Testis (tissue), 2 donors: ENCODE measurements around the gene TENM4.

ENCODE experiments used
- POLR2A ChIP-seq: fragments of 450-650 bp; IDR thresholded peaks from one replicate; pipeline ENCODE4 v1.6.1; 2017; ENCODE audit warnings: antibody characterized with exemption, mild to moderate bottlenecking, moderate library complexity
- TF ChIP-seq, protein P1 (sequence below), 3 experiments: fragments of 450-650 bp in 2 of 3; fragments of 200-600 bp in 1 of 3; sonication (generic) in 1 of 3; IDR thresholded peaks; one replicate each; pipeline ENCODE4 v1.5.1; 2016 to 2019; ENCODE audit warnings: antibody characterized with exemption in 3 of 3, mild to moderate bottlenecking in 2 of 3, moderate library complexity in 1 of 3

DNA sequence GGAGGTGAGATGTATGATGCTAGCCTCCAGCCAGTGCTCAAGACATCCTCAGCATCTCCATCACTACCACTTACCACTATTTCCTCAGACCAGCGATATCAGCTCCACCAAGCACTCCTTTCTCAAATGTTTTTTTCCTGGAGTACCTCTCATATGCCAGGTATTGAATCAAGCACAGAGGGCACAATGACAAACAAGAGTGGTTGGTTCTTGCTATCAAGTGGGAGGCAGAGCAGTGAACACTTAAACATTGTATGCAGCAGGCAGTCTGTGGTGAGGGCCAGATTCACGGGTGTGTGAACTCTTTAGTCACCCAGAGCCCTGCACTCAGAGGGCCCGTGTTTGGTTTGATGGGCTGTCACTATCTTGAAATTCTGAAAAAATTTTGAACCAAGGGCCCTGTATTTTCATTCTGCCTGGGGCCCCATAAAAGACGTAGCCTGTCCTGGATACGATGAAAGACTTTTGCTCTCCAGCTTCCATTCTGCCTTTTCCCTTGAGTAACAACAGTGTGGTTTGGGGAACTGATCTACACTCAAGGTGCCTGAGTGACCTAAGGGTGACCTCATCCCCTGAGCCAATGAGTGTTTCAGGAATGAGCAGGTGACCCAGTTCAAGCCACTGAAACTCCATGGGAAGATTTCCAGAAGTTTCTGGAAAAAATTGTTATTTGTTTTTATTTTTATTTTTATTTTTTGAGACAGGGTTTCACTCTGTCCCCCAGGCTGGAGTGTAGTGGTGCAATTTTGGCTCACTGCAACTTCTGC is 517.8 kb downstream of the TENM4 start:
- TF ChIP-seq, protein P1, sequence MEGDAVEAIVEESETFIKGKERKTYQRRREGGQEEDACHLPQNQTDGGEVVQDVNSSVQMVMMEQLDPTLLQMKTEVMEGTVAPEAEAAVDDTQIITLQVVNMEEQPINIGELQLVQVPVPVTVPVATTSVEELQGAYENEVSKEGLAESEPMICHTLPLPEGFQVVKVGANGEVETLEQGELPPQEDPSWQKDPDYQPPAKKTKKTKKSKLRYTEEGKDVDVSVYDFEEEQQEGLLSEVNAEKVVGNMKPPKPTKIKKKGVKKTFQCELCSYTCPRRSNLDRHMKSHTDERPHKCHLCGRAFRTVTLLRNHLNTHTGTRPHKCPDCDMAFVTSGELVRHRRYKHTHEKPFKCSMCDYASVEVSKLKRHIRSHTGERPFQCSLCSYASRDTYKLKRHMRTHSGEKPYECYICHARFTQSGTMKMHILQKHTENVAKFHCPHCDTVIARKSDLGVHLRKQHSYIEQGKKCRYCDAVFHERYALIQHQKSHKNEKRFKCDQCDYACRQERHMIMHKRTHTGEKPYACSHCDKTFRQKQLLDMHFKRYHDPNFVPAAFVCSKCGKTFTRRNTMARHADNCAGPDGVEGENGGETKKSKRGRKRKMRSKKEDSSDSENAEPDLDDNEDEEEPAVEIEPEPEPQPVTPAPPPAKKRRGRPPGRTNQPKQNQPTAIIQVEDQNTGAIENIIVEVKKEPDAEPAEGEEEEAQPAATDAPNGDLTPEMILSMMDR (IDR thresholded peaks at IDR 0.05): no peak
- TF ChIP-seq POLR2A: no peak
